Chondrocyte (in vitro differentiated cells): ENCODE results near the gene IKZF1. TPM values are rescaled to one million over a fixed set of nuclear protein-coding genes. Genes with fewer than 3 reads are reported as not detected.

ENCODE experiments used
- DNase-seq: peaks from one replicate; pipeline ENCODE4 v3.0.0; 2021; ENCODE audit warnings: mixed read lengths, low spot score
- H3K27ac Mint-ChIP-seq: one replicate; pipeline ENCODE4 v1.8.0; 2021; ENCODE audit warnings: mild to moderate bottlenecking, moderate library complexity, mixed read lengths; ENCODE audit not compliant: unreplicated experiment
- H3K27me3 Mint-ChIP-seq: 2 replicates; pipeline ENCODE4 v1.8.0; 2021; ENCODE audit warnings: low read depth, mixed read lengths
- H3K36me3 Mint-ChIP-seq: 2 replicates; pipeline ENCODE4 v1.8.0; 2021; ENCODE audit warnings: low read depth, mixed read lengths
- H3K4me1 Mint-ChIP-seq: 2 replicates; pipeline ENCODE4 v1.8.0; 2021; ENCODE audit warnings: low read depth, mild to moderate bottlenecking, mixed read lengths
- H3K4me3 Mint-ChIP-seq: one replicate; pipeline ENCODE4 v1.8.0; 2021; ENCODE audit warnings: mild to moderate bottlenecking, moderate library complexity, mixed read lengths; ENCODE audit not compliant: unreplicated experiment
- H3K9me3 Mint-ChIP-seq: 2 replicates; pipeline ENCODE4 v1.8.0; 2021; ENCODE audit warnings: low read depth, mixed read lengths
- total RNA-seq: library from RNA; stranded (reverse); gene quantifications from 3 replicates; pipeline ENCODE4 v1.2.1, GENCODE V29; 2021
- TF ChIP-seq, protein P1 (sequence below): fragments of 200-600 bp; sonication (generic); IDR thresholded peaks from 2 replicates; pipeline ENCODE4 v1.5.0; 2021; ENCODE audit warnings: antibody characterized with exemption, mild to moderate bottlenecking, moderate library complexity

IKZF1 gene
- total RNA-seq, 1 donor from 2014 or later = not detected

DNA sequence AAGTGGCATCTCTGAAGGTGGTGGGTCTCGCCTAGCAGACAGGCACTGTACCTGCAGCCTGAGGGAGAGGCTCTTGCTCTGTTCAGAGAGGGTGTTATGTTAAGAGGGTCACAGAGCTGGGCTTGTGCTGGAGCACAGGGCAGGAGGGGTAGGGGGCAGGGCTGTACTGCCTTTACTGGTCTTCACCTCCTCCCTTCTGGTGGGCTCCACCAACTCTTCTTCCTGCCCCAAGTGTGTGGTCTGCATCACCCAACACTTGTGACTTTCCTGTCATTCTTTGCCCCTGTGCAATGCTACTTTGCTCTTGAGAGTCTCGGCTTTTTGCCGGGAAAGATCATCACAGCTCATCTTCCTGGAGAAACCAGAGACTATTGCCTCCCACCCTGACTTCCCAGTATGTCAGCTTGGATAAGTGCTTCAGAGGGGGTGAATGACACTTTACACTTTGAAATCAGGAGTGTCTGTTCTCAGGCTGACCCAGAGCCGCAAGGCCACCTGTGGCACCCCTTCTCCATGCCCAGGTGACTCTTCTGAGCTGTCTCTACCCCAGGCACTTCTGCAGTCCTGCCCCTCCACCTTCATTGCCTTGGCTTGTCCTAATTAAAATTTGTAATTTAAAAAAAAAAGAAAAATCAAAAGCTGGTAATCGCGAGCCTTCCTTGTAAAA lies 38.4 kb upstream of the IKZF1 start:
- Mint-ChIP-seq H3K4me1 (no peaks in the 10 kb centered on the region), H3K9me3 (no peaks in the 10 kb centered on the region), H3K36me3 (no peaks in the 10 kb centered on the region), H3K4me3 (no peak overlapping the region), H3K27me3 (peaks cover 21% of the 10 kb centered on the region), H3K27ac (no peak overlapping the region)
- no peak for DNase-seq
- TF ChIP-seq, protein P1, sequence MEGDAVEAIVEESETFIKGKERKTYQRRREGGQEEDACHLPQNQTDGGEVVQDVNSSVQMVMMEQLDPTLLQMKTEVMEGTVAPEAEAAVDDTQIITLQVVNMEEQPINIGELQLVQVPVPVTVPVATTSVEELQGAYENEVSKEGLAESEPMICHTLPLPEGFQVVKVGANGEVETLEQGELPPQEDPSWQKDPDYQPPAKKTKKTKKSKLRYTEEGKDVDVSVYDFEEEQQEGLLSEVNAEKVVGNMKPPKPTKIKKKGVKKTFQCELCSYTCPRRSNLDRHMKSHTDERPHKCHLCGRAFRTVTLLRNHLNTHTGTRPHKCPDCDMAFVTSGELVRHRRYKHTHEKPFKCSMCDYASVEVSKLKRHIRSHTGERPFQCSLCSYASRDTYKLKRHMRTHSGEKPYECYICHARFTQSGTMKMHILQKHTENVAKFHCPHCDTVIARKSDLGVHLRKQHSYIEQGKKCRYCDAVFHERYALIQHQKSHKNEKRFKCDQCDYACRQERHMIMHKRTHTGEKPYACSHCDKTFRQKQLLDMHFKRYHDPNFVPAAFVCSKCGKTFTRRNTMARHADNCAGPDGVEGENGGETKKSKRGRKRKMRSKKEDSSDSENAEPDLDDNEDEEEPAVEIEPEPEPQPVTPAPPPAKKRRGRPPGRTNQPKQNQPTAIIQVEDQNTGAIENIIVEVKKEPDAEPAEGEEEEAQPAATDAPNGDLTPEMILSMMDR = no peak

DNA sequence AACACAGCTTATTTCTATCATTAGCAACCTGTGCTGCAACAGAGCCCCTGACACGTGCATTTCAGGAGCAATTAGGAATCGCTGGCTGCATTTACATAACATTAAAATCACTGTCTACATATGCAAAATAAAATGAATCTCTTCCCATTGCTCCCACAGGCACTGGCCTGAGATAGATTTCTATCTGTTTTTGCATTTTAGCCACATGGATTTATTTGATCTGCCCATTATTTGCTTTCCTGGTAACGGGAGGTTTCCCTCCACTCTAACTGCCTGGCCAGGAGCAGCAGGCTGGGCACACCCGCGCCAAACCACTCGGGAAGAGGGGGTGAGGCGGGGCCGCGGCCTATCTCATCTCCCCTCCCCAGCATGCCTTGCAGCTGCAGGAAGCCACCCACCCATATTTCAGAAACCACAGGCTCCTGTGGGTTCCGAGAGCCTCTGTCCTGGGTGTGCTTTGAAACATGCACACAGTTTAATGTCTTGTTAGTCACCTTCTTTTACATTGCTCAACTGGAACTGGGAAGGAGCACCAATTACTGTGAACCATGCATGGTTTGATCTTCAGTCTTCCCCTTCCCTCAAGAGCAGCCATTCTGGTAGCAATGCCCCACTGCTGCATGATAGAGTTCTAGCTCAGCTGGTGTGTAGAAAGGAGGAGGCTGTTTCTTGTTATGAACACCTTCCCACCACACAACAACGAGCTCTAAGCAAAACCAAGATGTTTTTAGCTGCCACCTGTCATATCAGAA lies 37.7 kb upstream of the IKZF1 start:
- no peak for DNase-seq
- TF ChIP-seq, protein P1 = no peak
- Mint-ChIP-seq H3K27ac (no peak overlapping the region), H3K9me3 (no peaks in the 10 kb centered on the region), H3K27me3 (peaks cover 21% of the 10 kb centered on the region), H3K36me3 (no peaks in the 10 kb centered on the region), H3K4me1 (no peaks in the 10 kb centered on the region), H3K4me3 (no peak overlapping the region)

DNA sequence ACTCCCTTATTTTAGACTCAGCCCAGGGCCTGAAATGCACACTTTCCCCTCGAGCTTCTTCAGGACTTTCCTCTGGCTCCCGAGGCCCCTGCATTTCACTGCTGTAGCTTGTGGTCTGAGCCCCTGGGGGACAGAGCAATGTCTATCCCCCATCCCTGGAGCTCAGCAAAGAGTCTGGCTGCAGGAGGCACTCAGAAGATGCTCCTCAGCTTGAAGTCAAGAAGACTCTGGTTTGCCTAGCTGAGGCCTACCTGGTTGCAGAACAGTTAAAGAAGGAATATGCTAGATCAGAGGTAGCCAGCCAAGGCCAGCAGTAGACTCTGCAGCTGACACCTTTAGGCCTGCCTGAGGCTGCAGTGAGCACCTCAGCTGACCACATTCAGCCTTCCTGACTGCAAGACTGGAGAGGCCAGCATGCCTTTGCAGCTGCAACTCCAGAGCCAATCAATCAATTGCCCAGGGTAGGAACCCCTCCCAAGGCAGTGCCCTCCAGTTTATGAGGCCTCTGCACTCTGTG lies 36.9 kb upstream of the IKZF1 start:
- TF ChIP-seq, protein P1 = no peak
- no peak overlapping the region for H3K27ac Mint-ChIP-seq
- no peak for DNase-seq

DNA sequence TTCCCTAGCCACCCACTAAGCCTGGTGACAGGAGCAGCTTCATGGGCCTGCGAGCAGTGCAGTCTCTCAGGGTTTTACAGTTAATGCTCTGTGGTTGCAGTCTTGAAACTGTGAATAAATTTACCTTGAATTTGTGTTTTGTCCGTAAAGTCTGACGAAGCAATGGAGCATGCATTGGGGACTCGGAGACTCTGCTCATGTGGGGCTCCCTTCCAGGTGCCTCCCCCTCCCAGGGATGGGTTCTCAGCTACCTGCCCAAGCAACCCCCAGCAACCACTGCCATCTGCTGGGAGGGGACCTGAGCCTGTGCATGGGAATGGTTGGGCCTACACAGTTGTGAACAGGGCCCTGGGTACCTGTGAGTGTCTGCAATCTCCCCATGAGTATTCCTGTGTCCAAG lies 36.3 kb upstream of the IKZF1 start:
- TF ChIP-seq, protein P1 = no peak
- Mint-ChIP-seq H3K36me3 (no peaks in the 10 kb centered on the region), H3K9me3 (no peaks in the 10 kb centered on the region), H3K4me3 (no peak overlapping the region), H3K4me1 (no peaks in the 10 kb centered on the region), H3K27ac (no peak overlapping the region), H3K27me3 (peaks cover 21% of the 10 kb centered on the region)
- no peak for DNase-seq

More for the DNA sequence above, 36.9 kb upstream of the IKZF1 start:
- Mint-ChIP-seq H3K9me3 (no peaks in the 10 kb centered on the region), H3K27me3 (peaks cover 21% of the 10 kb centered on the region), H3K4me1 (no peaks in the 10 kb centered on the region), H3K4me3 (no peak overlapping the region), H3K36me3 (no peaks in the 10 kb centered on the region)

DNA sequence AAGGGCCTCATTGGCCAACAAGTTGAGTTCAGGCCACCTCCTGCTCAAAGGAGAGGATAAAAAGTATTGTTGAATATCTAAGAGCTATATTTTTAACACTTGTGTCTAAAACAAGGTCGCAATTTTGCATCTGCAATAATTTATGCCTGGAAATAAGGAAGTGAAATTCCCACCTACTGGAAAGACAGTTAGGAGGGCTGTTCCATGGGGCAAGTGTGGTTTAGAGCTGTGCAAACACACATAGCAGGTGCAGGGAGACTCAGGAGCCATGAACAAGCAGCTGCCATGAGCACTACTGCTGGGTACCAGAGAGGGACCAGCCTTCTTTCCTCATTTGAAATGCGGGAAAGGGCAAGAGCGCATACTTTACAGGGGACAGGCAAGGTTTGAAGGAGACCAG lies 35.5 kb upstream of the IKZF1 start:
- Mint-ChIP-seq H3K4me1 (no peaks in the 10 kb centered on the region), H3K9me3 (no peaks in the 10 kb centered on the region), H3K4me3 (no peak overlapping the region), H3K36me3 (no peaks in the 10 kb centered on the region), H3K27ac (no peak overlapping the region), H3K27me3 (peaks cover 24% of the 10 kb centered on the region)
- TF ChIP-seq, protein P1 = no peak
- DNase-seq = no peak
